Nephron (organoid): ENCODE data around the gene ARHGAP20.
"Not testable (repeated sequence)": the region's sequence is repeated elsewhere in the genome, so short reads cannot be mapped to it uniquely, and the experiment has no call there.

ENCODE experiments used
- H3K27ac Mint-ChIP-seq, 3 experiments: 2 replicates each; pipeline ENCODE4 v1.8.0; 2020; ENCODE audit warnings: mixed read lengths in 3 of 3, mild to moderate bottlenecking in 2 of 3, moderate library complexity in 1 of 3
- H3K27me3 Mint-ChIP-seq: 2 replicates; pipeline ENCODE4 v1.8.0; 2021; ENCODE audit warnings: low read depth, mild to moderate bottlenecking, moderate library complexity, mixed read lengths
- H3K36me3 Mint-ChIP-seq: 2 replicates; pipeline ENCODE4 v1.8.0; 2020; ENCODE audit warnings: low read depth, mixed read lengths
- H3K4me1 Mint-ChIP-seq: 2 replicates; pipeline ENCODE4 v1.8.0; 2020; ENCODE audit warnings: mixed read lengths
- H3K4me3 Mint-ChIP-seq, 3 experiments: 2 replicates each; pipeline ENCODE4 v1.8.0; 2020; ENCODE audit warnings: mild to moderate bottlenecking in 3 of 3, mixed read lengths in 3 of 3, moderate library complexity in 2 of 3
- H3K9me3 Mint-ChIP-seq: 2 replicates; pipeline ENCODE4 v1.8.0; 2020; ENCODE audit warnings: mixed read lengths
- TF ChIP-seq, protein P1 (sequence below), 3 experiments: fragments of 200-600 bp; sonication (generic); IDR thresholded peaks; one replicate each; pipeline ENCODE4 v1.5.0; 2021; ENCODE audit warnings: antibody characterized with exemption in 3 of 3; ENCODE audit not compliant: unreplicated experiment in 3 of 3

ARHGAP20 gene

DNA sequence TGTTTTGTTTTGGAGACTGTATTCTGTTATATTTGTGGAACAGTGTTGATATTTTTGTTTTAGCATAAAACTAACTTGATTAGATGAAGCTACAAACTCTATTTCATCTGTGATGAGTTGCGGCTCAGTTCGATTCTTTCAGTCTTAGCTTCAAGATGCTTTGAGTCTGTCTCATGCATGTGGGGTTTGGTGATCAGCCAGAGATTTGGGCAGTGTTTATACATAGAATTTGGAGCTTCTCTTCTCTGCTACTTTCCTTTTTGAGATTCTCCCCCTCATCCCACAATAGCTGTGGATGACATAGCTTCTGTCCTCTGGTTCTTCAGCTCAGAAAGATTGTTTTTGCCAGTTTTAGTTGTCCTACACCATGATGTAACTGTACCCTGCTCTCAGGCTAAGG is 90.4 kb downstream of the ARHGAP20 start:
- H3K9me3 Mint-ChIP-seq = peaks cover 8% of the 10 kb centered on the region
- H3K4me3 Mint-ChIP-seq = no peak overlapping the region
- no peaks in the 10 kb centered on the region for H3K4me1 Mint-ChIP-seq
- H3K36me3 Mint-ChIP-seq = peaks cover 35% of the 10 kb centered on the region
- H3K27me3 Mint-ChIP-seq = no peaks in the 10 kb centered on the region
- no peak overlapping the region for H3K27ac Mint-ChIP-seq
- TF ChIP-seq, protein P1, sequence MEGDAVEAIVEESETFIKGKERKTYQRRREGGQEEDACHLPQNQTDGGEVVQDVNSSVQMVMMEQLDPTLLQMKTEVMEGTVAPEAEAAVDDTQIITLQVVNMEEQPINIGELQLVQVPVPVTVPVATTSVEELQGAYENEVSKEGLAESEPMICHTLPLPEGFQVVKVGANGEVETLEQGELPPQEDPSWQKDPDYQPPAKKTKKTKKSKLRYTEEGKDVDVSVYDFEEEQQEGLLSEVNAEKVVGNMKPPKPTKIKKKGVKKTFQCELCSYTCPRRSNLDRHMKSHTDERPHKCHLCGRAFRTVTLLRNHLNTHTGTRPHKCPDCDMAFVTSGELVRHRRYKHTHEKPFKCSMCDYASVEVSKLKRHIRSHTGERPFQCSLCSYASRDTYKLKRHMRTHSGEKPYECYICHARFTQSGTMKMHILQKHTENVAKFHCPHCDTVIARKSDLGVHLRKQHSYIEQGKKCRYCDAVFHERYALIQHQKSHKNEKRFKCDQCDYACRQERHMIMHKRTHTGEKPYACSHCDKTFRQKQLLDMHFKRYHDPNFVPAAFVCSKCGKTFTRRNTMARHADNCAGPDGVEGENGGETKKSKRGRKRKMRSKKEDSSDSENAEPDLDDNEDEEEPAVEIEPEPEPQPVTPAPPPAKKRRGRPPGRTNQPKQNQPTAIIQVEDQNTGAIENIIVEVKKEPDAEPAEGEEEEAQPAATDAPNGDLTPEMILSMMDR (IDR thresholded peaks at IDR 0.05; ENCODE audit: unreplicated experiment in 3 of 3) = no peak

DNA sequence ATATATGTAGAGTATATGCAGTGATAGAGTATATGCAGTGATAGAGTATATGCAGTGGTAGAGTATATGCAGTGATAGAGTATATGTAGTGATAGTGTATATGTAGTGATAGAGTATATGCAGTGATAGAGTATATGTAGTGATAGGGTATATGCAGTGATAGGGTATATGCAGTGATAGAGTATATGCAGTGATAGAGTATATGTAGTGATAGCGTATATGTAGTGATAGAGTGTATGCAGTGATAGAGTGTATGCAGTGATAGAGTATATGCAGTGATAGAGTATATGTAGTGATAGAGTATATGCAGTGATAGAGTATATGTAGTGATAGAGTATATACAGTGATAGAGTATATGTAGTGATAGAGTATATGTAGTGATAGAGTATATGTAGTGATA is 92.9 kb downstream of the ARHGAP20 start:
- peaks cover 34% of the 10 kb centered on the region for H3K36me3 Mint-ChIP-seq
- not testable (repeated sequence) for H3K9me3 Mint-ChIP-seq, H3K27ac Mint-ChIP-seq, H3K27me3 Mint-ChIP-seq, H3K4me3 Mint-ChIP-seq, H3K4me1 Mint-ChIP-seq

DNA sequence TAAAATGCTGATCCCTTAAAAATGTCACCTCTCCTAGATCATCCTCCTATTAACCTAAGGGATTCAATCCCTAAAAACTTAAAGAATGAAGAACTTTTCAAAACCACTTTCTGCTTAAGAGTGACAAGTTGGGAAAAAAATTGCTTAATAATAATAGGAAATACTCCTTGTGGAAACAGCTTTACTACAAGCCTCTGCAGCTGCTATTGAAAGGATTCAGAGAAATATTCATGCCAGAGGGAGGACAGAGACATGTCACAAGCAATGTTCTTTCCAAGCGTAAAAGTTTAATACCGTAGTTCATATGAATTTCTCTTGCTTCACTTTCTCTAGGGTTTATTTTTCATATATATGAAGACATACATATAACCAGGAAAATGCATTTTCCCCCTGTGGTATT is 98.2 kb downstream of the ARHGAP20 start:
- TF ChIP-seq, protein P1 (IDR thresholded peaks at IDR 0.05; ENCODE audit: unreplicated experiment in 3 of 3) = no peak
- H3K4me3 Mint-ChIP-seq = no peak overlapping the region
- no peaks in the 10 kb centered on the region for H3K27me3 Mint-ChIP-seq
- no peaks in the 10 kb centered on the region for H3K4me1 Mint-ChIP-seq
- H3K27ac Mint-ChIP-seq = no peak overlapping the region
- peaks cover 15% of the 10 kb centered on the region for H3K36me3 Mint-ChIP-seq
- no peaks in the 10 kb centered on the region for H3K9me3 Mint-ChIP-seq

DNA sequence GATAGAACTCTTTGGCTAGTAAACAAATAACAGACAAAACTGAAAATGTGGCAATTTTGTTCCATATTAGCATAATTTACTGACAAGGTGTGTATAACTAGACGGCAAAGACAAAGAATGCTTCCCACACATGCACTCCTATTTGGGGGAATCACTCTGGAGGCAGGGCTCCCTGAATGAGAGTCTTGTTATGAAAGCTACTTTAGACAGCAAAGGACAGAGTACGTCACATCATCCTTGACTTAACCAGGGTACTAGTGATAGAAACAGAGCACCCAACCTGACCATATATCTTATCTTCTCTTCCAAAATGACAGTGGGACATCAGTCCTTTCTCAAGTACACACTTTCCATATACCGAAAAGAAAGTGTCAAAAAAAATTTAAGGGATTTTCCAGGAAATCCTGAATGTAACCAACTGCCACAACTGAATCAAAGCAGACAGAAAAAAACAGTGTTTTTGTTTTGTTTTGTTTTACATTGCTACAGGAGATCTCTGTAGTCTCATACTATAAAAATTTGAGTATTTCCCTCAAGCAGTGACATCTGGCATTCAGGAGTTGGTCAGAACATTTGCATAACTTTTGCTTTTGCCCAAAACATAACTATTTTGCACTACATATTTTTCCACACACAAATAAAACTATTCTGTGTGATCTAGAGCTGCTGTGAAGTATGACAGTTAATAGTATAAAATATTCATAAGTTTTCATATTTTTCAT is 98.9 kb downstream of the ARHGAP20 start:
- TF ChIP-seq, protein P1 (IDR thresholded peaks at IDR 0.05; ENCODE audit: unreplicated experiment in 3 of 3) = no peak
- Mint-ChIP-seq H3K4me3 (no peak overlapping the region), H3K27ac (no peak overlapping the region), H3K4me1 (no peaks in the 10 kb centered on the region), H3K36me3 (peaks cover 12% of the 10 kb centered on the region), H3K27me3 (no peaks in the 10 kb centered on the region), H3K9me3 (no peaks in the 10 kb centered on the region)

DNA sequence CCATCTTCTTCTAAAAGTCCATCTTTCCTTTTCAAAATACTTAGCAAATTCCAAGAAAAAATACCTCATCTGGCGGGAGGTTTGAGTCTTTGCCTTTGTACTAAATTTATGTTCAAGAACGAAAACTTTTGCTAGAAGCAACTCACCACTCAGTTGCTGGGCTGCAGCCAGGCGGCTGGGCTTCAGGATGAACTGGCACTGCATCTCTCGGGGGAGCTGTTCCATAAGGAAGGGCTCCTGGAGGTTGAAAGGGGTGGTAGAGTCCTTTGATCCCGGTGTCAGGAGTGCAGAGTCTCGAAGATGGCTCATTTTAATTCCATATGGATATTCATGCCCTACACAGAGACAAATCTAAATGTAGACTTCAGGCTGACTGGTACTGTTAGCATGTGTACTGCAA is 105.8 kb downstream of the ARHGAP20 start:
- Mint-ChIP-seq H3K4me1 (peaks cover 4% of the 10 kb centered on the region), H3K27ac (no peak overlapping the region), H3K9me3 (no peaks in the 10 kb centered on the region), H3K4me3 (no peak overlapping the region), H3K36me3 (peaks cover 21% of the 10 kb centered on the region), H3K27me3 (no peaks in the 10 kb centered on the region)
- TF ChIP-seq, protein P1 (IDR thresholded peaks at IDR 0.05; ENCODE audit: unreplicated experiment in 3 of 3) = no peak

DNA sequence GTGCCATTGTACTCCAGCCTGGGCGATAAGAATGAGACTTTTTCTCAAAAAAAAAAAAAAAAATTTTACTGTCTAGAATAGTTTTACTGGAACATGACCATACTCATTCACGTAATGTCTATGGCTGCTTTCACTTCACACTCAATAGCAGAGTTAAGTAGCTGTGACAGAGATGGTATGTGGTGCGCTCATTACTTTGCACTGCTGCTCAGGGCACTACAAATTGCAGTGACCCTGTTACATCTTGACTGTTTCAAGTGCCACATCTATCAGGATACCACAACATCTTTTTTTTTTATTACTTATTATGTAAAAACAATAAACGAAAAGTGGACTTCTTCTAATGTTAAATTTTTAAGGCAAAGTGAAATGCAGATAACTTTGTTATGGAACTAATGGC is 110.3 kb downstream of the ARHGAP20 start:
- Mint-ChIP-seq H3K27me3 (no peaks in the 10 kb centered on the region), H3K9me3 (peaks cover 5% of the 10 kb centered on the region), H3K27ac (no peak overlapping the region), H3K4me1 (peaks cover 4% of the 10 kb centered on the region), H3K36me3 (peaks cover 30% of the 10 kb centered on the region), H3K4me3 (no peak overlapping the region)
- TF ChIP-seq, protein P1 (IDR thresholded peaks at IDR 0.05; ENCODE audit: unreplicated experiment in 3 of 3) = no peak
